ENCODE measurements around the gene RNF144A. TPM values are rescaled to one million over a fixed set of nuclear protein-coding genes. Genes with fewer than 3 reads are reported as not detected.
"Not testable (repeated sequence)": the region's sequence is repeated elsewhere in the genome, so short reads cannot be mapped to it uniquely, and the experiment has no call there.

Gene RNF144A
- total and polyA plus RNA-seq, 2 experiments from 2014 or later, result 2.8 to 14.7 TPM

- not testable (repeated sequence) for H2AFZ ChIP-seq; H3K9me2 ChIP-seq (ENCODE audit: insufficient read depth); H3F3A ChIP-seq (replicated peaks; ENCODE audit: low read depth); H3K79me2 ChIP-seq (replicated peaks; ENCODE audit: insufficient read depth); H3K27ac ChIP-seq (ENCODE audit: low read depth); H3K4me2 ChIP-seq; ATAC-seq; H3K4me3 ChIP-seq; H3K27ac Mint-ChIP-seq; H3K4me3 Mint-ChIP-seq; H3K27me3 ChIP-seq (ENCODE audit: insufficient read depth); H3K9me3 Mint-ChIP-seq; DNase-seq (ENCODE audit: low spot score); H3K27me3 Mint-ChIP-seq (ENCODE audit: insufficient read depth, low read depth, poor library complexity); H3K36me3 Mint-ChIP-seq (ENCODE audit: low read depth); H4K20me1 ChIP-seq (replicated peaks; ENCODE audit: insufficient read depth); H3K36me3 ChIP-seq (ENCODE audit: insufficient read depth)
- H3K4me1 Mint-ChIP-seq, result peaks cover 43% of the 10 kb centered on the region
- H3K4me1 ChIP-seq (ENCODE audit: insufficient read depth), result peaks cover 41% of the 10 kb centered on the region
Measured at GRCh38 chr2:6935652-6936020, 18.4 kb downstream of the RNF144A start.

DNA sequence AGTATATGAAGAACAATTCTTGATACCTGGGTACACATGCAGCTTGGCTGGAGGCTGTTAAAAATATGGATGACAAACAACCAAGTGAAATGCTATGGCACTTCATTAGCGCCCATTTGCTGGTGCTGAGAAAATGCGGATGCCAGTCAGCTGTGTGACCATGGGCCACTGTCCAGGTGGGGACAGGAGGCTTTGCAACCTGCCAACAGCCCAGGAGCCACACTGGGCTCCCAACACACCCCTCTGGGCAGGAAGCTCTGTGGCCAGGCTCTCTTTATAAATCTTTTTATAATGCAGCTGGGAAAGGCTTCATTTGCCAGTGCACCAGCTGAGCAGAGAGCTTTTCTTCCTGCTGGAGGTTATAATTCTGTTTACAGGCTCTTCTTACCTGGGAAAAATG lies 19.9 kb downstream of the RNF144A start:
- peaks cover 10% of the 10 kb centered on the region; the same call in 2 of the 3 replicates for H3K36me3 Mint-ChIP-seq (ENCODE audit: low read depth)
- H2AFZ ChIP-seq, result no peak overlapping the region
- H3K4me3 Mint-ChIP-seq, result no peak overlapping the region
- no peaks in the 10 kb centered on the region for H3K36me3 ChIP-seq (ENCODE audit: insufficient read depth)
- H3K27me3 ChIP-seq (ENCODE audit: insufficient read depth), result no peaks in the 10 kb centered on the region
- H3K4me3 ChIP-seq, result no peak overlapping the region
- no peaks in the 10 kb centered on the region for H3F3A ChIP-seq (replicated peaks; ENCODE audit: low read depth)
- H3K9me3 Mint-ChIP-seq, result no peaks in the 10 kb centered on the region; the same call in 1 of the 3 replicates
- H3K79me2 ChIP-seq (replicated peaks; ENCODE audit: insufficient read depth), result no peaks in the 10 kb centered on the region; the same call in 1 of the 2 replicates
- peaks cover 39% of the 10 kb centered on the region for H3K4me1 Mint-ChIP-seq
- peaks cover 39% of the 10 kb centered on the region for H3K4me1 ChIP-seq (ENCODE audit: insufficient read depth)
- no peaks in the 10 kb centered on the region; the same call in 1 of the 2 replicates for H3K9me2 ChIP-seq (ENCODE audit: insufficient read depth)
- H3K27me3 Mint-ChIP-seq (ENCODE audit: insufficient read depth, low read depth, poor library complexity), result peaks cover 2% of the 10 kb centered on the region
- H3K27ac Mint-ChIP-seq, result no peak overlapping the region
- H3K4me2 ChIP-seq, result 0 out of 2 replicates have a peak overlapping the region, but pooled peaks have one; percentile 19
- ATAC-seq, result no peak; the same call in 2 of the 3 replicates
- no peak for DNase-seq (ENCODE audit: low spot score)
- no peaks in the 10 kb centered on the region for H4K20me1 ChIP-seq (replicated peaks; ENCODE audit: insufficient read depth)
- H3K27ac ChIP-seq (ENCODE audit: low read depth), result no peak overlapping the region
- TF ChIP-seq, protein P1, sequence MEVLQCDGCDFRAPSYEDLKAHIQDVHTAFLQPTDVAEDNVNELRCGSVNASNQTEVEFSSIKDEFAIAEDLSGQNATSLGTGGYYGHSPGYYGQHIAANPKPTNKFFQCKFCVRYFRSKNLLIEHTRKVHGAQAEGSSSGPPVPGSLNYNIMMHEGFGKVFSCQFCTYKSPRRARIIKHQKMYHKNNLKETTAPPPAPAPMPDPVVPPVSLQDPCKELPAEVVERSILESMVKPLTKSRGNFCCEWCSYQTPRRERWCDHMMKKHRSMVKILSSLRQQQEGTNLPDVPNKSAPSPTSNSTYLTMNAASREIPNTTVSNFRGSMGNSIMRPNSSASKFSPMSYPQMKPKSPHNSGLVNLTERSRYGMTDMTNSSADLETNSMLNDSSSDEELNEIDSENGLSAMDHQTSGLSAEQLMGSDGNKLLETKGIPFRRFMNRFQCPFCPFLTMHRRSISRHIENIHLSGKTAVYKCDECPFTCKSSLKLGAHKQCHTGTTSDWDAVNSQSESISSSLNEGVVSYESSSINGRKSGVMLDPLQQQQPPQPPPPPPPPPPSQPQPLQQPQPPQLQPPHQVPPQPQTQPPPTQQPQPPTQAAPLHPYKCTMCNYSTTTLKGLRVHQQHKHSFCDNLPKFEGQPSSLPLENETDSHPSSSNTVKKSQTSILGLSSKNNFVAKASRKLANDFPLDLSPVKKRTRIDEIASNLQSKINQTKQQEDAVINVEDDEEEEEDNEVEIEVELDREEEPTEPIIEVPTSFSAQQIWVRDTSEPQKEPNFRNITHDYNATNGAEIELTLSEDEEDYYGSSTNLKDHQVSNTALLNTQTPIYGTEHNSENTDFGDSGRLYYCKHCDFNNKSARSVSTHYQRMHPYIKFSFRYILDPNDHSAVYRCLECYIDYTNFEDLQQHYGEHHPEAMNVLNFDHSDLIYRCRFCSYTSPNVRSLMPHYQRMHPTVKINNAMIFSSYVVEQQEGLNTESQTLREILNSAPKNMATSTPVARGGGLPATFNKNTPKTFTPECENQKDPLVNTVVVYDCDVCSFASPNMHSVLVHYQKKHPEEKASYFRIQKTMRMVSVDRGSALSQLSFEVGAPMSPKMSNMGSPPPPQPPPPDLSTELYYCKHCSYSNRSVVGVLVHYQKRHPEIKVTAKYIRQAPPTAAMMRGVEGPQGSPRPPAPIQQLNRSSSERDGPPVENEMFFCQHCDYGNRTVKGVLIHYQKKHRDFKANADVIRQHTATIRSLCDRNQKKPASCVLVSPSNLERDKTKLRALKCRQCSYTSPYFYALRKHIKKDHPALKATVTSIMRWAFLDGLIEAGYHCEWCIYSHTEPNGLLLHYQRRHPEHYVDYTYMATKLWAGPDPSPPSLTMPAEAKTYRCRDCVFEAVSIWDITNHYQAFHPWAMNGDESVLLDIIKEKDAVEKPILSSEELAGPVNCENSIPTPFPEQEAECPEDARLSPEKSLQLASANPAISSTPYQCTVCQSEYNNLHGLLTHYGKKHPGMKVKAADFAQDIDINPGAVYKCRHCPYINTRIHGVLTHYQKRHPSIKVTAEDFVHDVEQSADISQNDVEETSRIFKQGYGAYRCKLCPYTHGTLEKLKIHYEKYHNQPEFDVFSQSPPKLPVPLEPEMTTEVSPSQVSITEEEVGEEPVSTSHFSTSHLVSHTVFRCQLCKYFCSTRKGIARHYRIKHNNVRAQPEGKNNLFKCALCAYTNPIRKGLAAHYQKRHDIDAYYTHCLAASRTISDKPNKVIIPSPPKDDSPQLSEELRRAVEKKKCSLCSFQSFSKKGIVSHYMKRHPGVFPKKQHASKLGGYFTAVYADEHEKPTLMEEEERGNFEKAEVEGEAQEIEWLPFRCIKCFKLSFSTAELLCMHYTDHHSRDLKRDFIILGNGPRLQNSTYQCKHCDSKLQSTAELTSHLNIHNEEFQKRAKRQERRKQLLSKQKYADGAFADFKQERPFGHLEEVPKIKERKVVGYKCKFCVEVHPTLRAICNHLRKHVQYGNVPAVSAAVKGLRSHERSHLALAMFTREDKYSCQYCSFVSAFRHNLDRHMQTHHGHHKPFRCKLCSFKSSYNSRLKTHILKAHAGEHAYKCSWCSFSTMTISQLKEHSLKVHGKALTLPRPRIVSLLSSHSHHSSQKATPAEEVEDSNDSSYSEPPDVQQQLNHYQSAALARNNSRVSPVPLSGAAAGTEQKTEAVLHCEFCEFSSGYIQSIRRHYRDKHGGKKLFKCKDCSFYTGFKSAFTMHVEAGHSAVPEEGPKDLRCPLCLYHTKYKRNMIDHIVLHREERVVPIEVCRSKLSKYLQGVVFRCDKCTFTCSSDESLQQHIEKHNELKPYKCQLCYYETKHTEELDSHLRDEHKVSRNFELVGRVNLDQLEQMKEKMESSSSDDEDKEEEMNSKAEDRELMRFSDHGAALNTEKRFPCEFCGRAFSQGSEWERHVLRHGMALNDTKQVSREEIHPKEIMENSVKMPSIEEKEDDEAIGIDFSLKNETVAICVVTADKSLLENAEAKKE (CRISPR knock-in tag; IDR thresholded peaks at IDR 0.05), result no peak
- TF ChIP-seq EZH2 (IDR thresholded peaks at IDR 0.05; ENCODE audit: low read depth, unreplicated experiment) (no peak), STAT1 (IDR thresholded peaks at IDR 0.05; ENCODE audit: unreplicated experiment) (no peak), ZNF331 (CRISPR knock-in tag; IDR thresholded peaks at IDR 0.05; ENCODE audit: low read depth) (no peak), CTCF (conservative IDR thresholded peaks at IDR 0.05; ENCODE audit: low read depth in 2 of 2) (no peak), ZNF114 (CRISPR knock-in tag; IDR thresholded peaks at IDR 0.05) (no peak), CREB1 (CRISPR knock-in tag; IDR thresholded peaks at IDR 0.05; ENCODE audit: low read depth) (no peak), REST (IDR thresholded peaks at IDR 0.05; ENCODE audit: unreplicated experiment) (no peak), POLR2AphosphoS5 (IDR thresholded peaks at IDR 0.05; ENCODE audit: low read depth) (no peak)
- TF ChIP-seq, protein P2, sequence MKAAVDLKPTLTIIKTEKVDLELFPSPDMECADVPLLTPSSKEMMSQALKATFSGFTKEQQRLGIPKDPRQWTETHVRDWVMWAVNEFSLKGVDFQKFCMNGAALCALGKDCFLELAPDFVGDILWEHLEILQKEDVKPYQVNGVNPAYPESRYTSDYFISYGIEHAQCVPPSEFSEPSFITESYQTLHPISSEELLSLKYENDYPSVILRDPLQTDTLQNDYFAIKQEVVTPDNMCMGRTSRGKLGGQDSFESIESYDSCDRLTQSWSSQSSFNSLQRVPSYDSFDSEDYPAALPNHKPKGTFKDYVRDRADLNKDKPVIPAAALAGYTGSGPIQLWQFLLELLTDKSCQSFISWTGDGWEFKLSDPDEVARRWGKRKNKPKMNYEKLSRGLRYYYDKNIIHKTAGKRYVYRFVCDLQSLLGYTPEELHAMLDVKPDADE (IDR thresholded peaks at IDR 0.05), result no peak
